Measurements from ENCODE around the gene DISC1. TPM values are rescaled to one million over a fixed set of nuclear protein-coding genes. Genes with fewer than 3 reads are reported as not detected.
"Not testable (repeated sequence)": the region's sequence is repeated elsewhere in the genome, so short reads cannot be mapped to it uniquely, and the experiment has no call there.

The DISC1 gene
- total RNA-seq, 1 donor from 2014 or later, result 12.5 TPM

DNA sequence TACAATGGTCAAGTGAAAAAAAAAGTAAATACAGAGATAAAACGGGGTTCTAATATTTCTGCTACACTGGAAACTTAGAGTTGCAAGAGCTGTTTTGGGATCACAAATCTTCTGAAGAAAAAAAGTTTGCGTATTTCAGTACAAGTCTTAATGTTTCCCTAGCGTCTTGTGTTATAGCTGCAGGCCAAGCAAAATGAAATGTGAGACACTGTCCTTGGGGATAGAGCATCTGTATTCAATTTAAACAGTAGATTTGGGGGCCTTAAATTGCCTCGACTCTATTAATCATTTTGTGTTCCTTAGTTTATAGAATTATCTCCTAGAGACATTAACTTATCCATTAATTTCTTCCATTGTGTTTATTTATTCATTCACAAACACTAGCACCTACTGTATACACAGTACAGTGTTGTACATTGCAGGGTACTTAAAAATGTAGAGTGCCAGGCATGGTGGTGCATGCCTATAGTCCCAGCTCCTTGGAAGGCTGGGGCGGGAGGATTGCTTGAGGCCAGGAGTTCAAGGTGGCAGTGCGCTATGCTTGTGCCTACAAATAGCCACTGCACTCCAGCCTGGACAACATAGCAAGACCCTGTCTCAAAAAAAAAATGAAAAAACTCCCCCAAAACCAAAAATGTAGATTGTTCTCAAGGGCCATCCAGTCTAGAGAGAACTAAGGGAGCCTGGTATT lies 7.9 kb downstream of the DISC1 start:
- H3K9me3 ChIP-seq (ENCODE audit: control insufficient read depth in 3 of 3, low read length in 3 of 3), result no peaks in the 10 kb centered on the region
- no peak overlapping the region for H3K27ac ChIP-seq (ENCODE audit: low read depth, low read length)
- H3K4me1 ChIP-seq (ENCODE audit: control insufficient read depth in 3 of 3, insufficient read depth in 3 of 3, low read length in 3 of 3), result no peaks in the 10 kb centered on the region
- H3K36me3 ChIP-seq (ENCODE audit: control insufficient read depth in 3 of 3, insufficient read depth in 3 of 3, low read length in 3 of 3), result no peaks in the 10 kb centered on the region
- no peak overlapping the region for H3K9ac ChIP-seq (ENCODE audit: low read depth in 1 of 3, low read length in 3 of 3)
- H3K27me3 ChIP-seq (ENCODE audit: control insufficient read depth in 3 of 3, insufficient read depth in 3 of 3, low read length in 3 of 3), result no peaks in the 10 kb centered on the region
- H3K4me3 ChIP-seq (ENCODE audit: low read length in 3 of 3), result no peak overlapping the region

GRCh38 chr1:231636157-231636556 lies 9.6 kb downstream of the DISC1 start:
- Histone ChIP-seq H3K9me3 (ENCODE audit: control insufficient read depth in 3 of 3, low read length in 3 of 3) (no peaks in the 10 kb centered on the region), H3K4me3 (ENCODE audit: low read length in 3 of 3) (no peak overlapping the region), H3K27ac (ENCODE audit: low read depth, low read length) (no peak overlapping the region), H3K27me3 (ENCODE audit: control insufficient read depth in 3 of 3, insufficient read depth in 3 of 3, low read length in 3 of 3) (no peaks in the 10 kb centered on the region), H3K4me1 (ENCODE audit: control insufficient read depth in 3 of 3, insufficient read depth in 3 of 3, low read length in 3 of 3) (peaks cover 0 to 4% (median 0%) of the 10 kb centered on the region in 3 donors), H3K36me3 (ENCODE audit: control insufficient read depth in 3 of 3, insufficient read depth in 3 of 3, low read length in 3 of 3) (no peaks in the 10 kb centered on the region), H3K9ac (ENCODE audit: low read depth in 1 of 3, low read length in 3 of 3) (no peak overlapping the region)

DNA sequence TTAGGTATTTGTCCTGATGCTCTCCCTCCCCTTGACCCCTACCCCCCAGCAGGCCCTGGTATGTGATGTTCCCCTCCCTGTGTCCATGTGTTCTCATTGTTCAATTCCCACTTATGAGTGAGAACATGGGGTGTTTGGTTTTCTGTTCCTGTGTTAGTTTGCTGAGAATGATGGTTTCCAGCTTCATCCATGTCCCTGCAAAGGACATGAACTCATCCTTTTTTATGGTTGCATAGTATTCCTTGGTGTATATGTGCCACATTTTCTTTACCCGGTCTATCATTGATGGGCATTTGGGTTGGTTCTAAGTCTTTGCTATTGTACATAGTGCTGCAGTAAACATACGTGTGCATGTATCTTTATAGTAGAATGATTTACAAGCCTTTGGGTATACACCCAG lies 10.3 kb downstream of the DISC1 start:
- not testable (repeated sequence) for H3K9ac ChIP-seq (ENCODE audit: low read depth in 1 of 3, low read length in 3 of 3); H3K4me3 ChIP-seq (ENCODE audit: low read length in 3 of 3); H3K27me3 ChIP-seq (ENCODE audit: control insufficient read depth in 3 of 3, insufficient read depth in 3 of 3, low read length in 3 of 3); H3K9me3 ChIP-seq (ENCODE audit: control insufficient read depth in 3 of 3, low read length in 3 of 3); H3K27ac ChIP-seq (ENCODE audit: low read depth, low read length); H3K4me1 ChIP-seq (ENCODE audit: control insufficient read depth in 3 of 3, insufficient read depth in 3 of 3, low read length in 3 of 3); H3K36me3 ChIP-seq (ENCODE audit: control insufficient read depth in 3 of 3, insufficient read depth in 3 of 3, low read length in 3 of 3)

- no peaks in the 10 kb centered on the region for H3K36me3 ChIP-seq (ENCODE audit: control insufficient read depth in 3 of 3, insufficient read depth in 3 of 3, low read length in 3 of 3)
These were observed 12.1 kb downstream of the DISC1 start for GRCh38 chr1:231638647-231639046.

DNA sequence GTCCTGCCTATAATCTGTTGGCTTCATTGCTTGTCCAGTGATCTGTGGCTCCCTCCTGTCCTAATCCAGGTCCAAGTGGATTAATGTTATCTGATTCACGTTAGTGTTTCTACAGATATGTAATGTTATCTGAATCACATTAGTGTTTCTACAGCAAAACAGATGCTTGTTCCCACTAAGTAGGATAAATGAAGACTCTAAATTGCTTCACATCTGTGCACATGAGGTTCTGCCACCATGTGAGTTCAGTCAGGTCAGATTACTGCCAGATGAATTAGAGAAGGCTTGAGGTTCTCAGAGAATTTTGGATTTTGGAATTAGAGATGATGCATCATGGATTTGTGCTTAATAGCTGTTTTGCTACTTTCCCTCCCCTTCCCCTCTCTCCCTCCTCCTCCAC lies 13.2 kb downstream of the DISC1 start:
- Histone ChIP-seq H3K9me3 (ENCODE audit: control insufficient read depth in 3 of 3, low read length in 3 of 3) (no peaks in the 10 kb centered on the region), H3K27me3 (ENCODE audit: control insufficient read depth in 3 of 3, insufficient read depth in 3 of 3, low read length in 3 of 3) (no peaks in the 10 kb centered on the region), H3K9ac (ENCODE audit: low read depth in 1 of 3, low read length in 3 of 3) (no peak overlapping the region), H3K27ac (ENCODE audit: low read depth, low read length) (no peak overlapping the region), H3K36me3 (ENCODE audit: control insufficient read depth in 3 of 3, insufficient read depth in 3 of 3, low read length in 3 of 3) (no peaks in the 10 kb centered on the region), H3K4me1 (ENCODE audit: control insufficient read depth in 3 of 3, insufficient read depth in 3 of 3, low read length in 3 of 3) (peaks cover 0 to 22% (median 13%) of the 10 kb centered on the region in 3 donors), H3K4me3 (ENCODE audit: low read length in 3 of 3) (no peak overlapping the region)

More at GRCh38 chr1:231638647-231639046, 12.1 kb downstream of the DISC1 start:
- Histone ChIP-seq H3K4me1 (ENCODE audit: control insufficient read depth in 3 of 3, insufficient read depth in 3 of 3, low read length in 3 of 3) (peaks cover 0 to 12% (median 4%) of the 10 kb centered on the region in 3 donors), H3K4me3 (ENCODE audit: low read length in 3 of 3) (no peak overlapping the region), H3K27me3 (ENCODE audit: control insufficient read depth in 3 of 3, insufficient read depth in 3 of 3, low read length in 3 of 3) (no peaks in the 10 kb centered on the region), H3K9ac (ENCODE audit: low read depth in 1 of 3, low read length in 3 of 3) (no peak overlapping the region), H3K27ac (ENCODE audit: low read depth, low read length) (no peak overlapping the region), H3K9me3 (ENCODE audit: control insufficient read depth in 3 of 3, low read length in 3 of 3) (no peaks in the 10 kb centered on the region)

DNA sequence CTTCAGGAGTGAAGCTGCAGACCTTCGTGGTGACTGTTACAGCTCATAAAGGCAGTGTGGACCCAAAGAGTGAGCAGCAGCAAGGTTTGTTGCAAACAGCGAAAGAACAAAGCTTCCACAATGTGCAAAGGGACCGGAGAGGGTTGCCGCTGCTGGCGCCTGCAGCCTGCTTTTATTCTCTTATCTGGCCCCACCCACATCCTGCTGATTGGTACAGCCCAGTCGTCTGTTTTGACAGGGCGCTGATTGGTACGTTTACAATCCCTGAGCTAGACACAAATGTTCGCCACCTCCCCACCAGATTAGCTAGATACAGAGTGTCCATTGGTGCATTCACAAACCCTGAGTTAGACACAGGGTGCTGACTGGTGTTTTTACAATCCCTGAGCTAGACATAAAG lies 14.9 kb downstream of the DISC1 start:
- H3K27me3 ChIP-seq (ENCODE audit: control insufficient read depth in 3 of 3, insufficient read depth in 3 of 3, low read length in 3 of 3); H3K4me3 ChIP-seq (ENCODE audit: low read length in 3 of 3); H3K9ac ChIP-seq (ENCODE audit: low read depth in 1 of 3, low read length in 3 of 3); H3K36me3 ChIP-seq (ENCODE audit: control insufficient read depth in 3 of 3, insufficient read depth in 3 of 3, low read length in 3 of 3); H3K9me3 ChIP-seq (ENCODE audit: control insufficient read depth in 3 of 3, low read length in 3 of 3); H3K27ac ChIP-seq (ENCODE audit: low read depth, low read length): not testable (repeated sequence)
- H3K4me1 ChIP-seq (ENCODE audit: control insufficient read depth in 3 of 3, insufficient read depth in 3 of 3, low read length in 3 of 3), result peaks cover 0 to 22% (median 16%) of the 10 kb centered on the region in 3 donors

DNA sequence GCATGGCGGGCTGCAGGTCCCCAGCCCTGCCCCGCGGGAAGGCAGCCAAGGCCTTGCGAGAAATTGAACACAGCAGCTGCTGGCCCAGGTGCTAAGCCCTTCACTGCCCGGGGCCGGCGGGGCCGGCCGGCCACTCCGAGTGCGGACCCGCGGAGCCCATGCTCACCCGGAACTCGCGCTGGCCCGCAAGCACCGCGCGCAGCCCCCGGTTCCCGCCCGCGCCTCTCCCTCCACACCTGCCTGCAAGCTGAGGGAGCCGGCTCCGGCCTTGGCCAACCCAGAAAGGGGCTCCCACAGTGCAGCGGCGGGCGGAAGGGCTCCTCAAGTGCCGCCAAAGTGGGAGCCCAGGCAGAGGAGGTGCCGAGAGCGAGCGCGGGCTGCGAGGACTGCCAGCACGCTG lies 15.5 kb downstream of the DISC1 start:
- not testable (repeated sequence) for H3K27ac ChIP-seq (ENCODE audit: low read depth, low read length); H3K27me3 ChIP-seq (ENCODE audit: control insufficient read depth in 3 of 3, insufficient read depth in 3 of 3, low read length in 3 of 3); H3K36me3 ChIP-seq (ENCODE audit: control insufficient read depth in 3 of 3, insufficient read depth in 3 of 3, low read length in 3 of 3); H3K9ac ChIP-seq (ENCODE audit: low read depth in 1 of 3, low read length in 3 of 3); H3K9me3 ChIP-seq (ENCODE audit: control insufficient read depth in 3 of 3, low read length in 3 of 3); H3K4me3 ChIP-seq (ENCODE audit: low read length in 3 of 3)
- peaks cover 0 to 22% (median 16%) of the 10 kb centered on the region in 3 donors for H3K4me1 ChIP-seq (ENCODE audit: control insufficient read depth in 3 of 3, insufficient read depth in 3 of 3, low read length in 3 of 3)

GRCh38 chr1:231642618-231643017 lies 16.0 kb downstream of the DISC1 start:
- Histone ChIP-seq H3K4me1 (ENCODE audit: control insufficient read depth in 3 of 3, insufficient read depth in 3 of 3, low read length in 3 of 3) (peaks cover 0 to 22% (median 16%) of the 10 kb centered on the region in 3 donors), H3K9me3 (ENCODE audit: control insufficient read depth in 3 of 3, low read length in 3 of 3) (no peaks in the 10 kb centered on the region), H3K27me3 (ENCODE audit: control insufficient read depth in 3 of 3, insufficient read depth in 3 of 3, low read length in 3 of 3) (no peaks in the 10 kb centered on the region), H3K9ac (ENCODE audit: low read depth in 1 of 3, low read length in 3 of 3) (no peak overlapping the region), H3K4me3 (ENCODE audit: low read length in 3 of 3) (no peak overlapping the region), H3K27ac (ENCODE audit: low read depth, low read length) (no peak overlapping the region), H3K36me3 (ENCODE audit: control insufficient read depth in 3 of 3, insufficient read depth in 3 of 3, low read length in 3 of 3) (no peaks in the 10 kb centered on the region)

DNA sequence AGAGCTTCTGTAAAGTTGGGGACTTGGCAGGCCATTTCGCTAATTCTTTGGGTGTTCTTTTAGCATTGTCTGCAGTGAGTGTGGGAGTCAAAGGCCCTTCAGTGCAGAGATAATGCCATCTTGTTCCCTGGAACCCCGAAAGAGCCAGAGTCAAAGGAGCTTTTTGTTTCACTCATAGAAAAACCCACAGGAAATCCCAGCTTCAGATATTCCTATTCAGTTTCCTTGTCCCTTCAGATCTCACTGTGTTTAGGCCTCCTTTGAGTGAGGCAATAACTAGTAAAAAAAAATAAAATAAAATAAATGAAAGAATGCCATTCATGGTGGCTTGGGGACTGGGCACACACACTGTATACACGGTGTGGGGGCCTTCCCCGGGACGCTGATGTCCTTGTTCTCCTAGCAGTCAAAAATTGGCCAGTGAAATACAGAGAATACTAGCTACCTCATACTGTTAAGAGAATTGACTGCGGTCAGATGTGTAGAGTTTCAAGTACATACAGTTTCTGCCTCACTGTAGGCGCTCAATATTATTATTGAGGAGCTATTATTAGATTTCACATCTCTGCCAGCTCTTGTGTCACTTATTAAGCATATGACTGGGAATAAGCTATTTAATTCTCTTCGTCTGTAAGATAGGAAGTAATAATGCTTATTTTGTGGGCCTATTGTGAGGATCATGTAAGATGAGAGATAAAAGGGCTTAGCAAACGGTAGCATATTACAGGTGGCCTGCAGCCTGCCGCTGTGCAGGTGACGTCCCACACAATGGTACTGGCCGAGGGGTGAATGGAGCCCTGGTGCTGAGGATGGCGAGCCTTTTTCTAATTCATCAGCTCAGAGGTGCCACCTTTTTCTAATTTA lies 16.7 kb downstream of the DISC1 start:
- peaks cover 0 to 22% (median 16%) of the 10 kb centered on the region in 3 donors for H3K4me1 ChIP-seq (ENCODE audit: control insufficient read depth in 3 of 3, insufficient read depth in 3 of 3, low read length in 3 of 3)
- H3K27ac ChIP-seq (ENCODE audit: low read depth, low read length), result peak overlapping the region; percentile 40
- H3K9ac ChIP-seq (ENCODE audit: low read depth in 1 of 3, low read length in 3 of 3), result peak overlapping the region in 1 of 3 donors; percentile 3

GRCh38 chr1:231643935-231644237 lies 17.3 kb downstream of the DISC1 start:
- no peak overlapping the region for H3K4me3 ChIP-seq (ENCODE audit: low read length in 3 of 3)
- no peaks in the 10 kb centered on the region for H3K36me3 ChIP-seq (ENCODE audit: control insufficient read depth in 3 of 3, insufficient read depth in 3 of 3, low read length in 3 of 3)
- H3K27me3 ChIP-seq (ENCODE audit: control insufficient read depth in 3 of 3, insufficient read depth in 3 of 3, low read length in 3 of 3), result no peaks in the 10 kb centered on the region
- peaks cover 0 to 22% (median 16%) of the 10 kb centered on the region in 3 donors for H3K4me1 ChIP-seq (ENCODE audit: control insufficient read depth in 3 of 3, insufficient read depth in 3 of 3, low read length in 3 of 3)
- no peaks in the 10 kb centered on the region for H3K9me3 ChIP-seq (ENCODE audit: control insufficient read depth in 3 of 3, low read length in 3 of 3)
- H3K27ac ChIP-seq (ENCODE audit: low read depth, low read length), result peak overlapping the region; percentile 40
- no peak overlapping the region for H3K9ac ChIP-seq (ENCODE audit: low read depth in 1 of 3, low read length in 3 of 3)

More for the DNA sequence above, 16.7 kb downstream of the DISC1 start:
- H3K4me3 ChIP-seq (ENCODE audit: low read length in 3 of 3), result no peak overlapping the region
- H3K36me3 ChIP-seq (ENCODE audit: control insufficient read depth in 3 of 3, insufficient read depth in 3 of 3, low read length in 3 of 3), result no peaks in the 10 kb centered on the region
- H3K27me3 ChIP-seq (ENCODE audit: control insufficient read depth in 3 of 3, insufficient read depth in 3 of 3, low read length in 3 of 3), result no peaks in the 10 kb centered on the region
- no peaks in the 10 kb centered on the region for H3K9me3 ChIP-seq (ENCODE audit: control insufficient read depth in 3 of 3, low read length in 3 of 3)
